HL-60 (cell line): ENCODE results near the gene NOTO.
A peak's percentile ranks its signal among the peaks of the same experiment; 100 is the strongest.

ENCODE experiments used
- DNase-seq, 2 experiments: peaks; one replicate each; pipeline ENCODE4 v3.0.0-alpha.2; 2010 to 2020; ENCODE audit warnings: low read depth in 1 of 2, low spot score in 1 of 2
- H3K27ac ChIP-seq: fragments of 250-450 bp; sonication (Bioruptor Pico); replicated peaks from 2 replicates; pipeline ENCODE4 v1.5.1; 2020; ENCODE audit warnings: mild to moderate bottlenecking, moderate library complexity
- H3K27me3 ChIP-seq: fragments of 250-450 bp; sonication (Bioruptor Pico); 2 replicates; pipeline ENCODE4 v1.5.1; 2021; ENCODE audit warnings: mild to moderate bottlenecking, moderate library complexity; ENCODE audit not compliant: insufficient read depth, poor library complexity, severe bottlenecking
- H3K4me3 ChIP-seq: replicated peaks from 2 replicates; pipeline ENCODE4 v1.5.1; 2011; ENCODE audit warnings: mild to moderate bottlenecking, control low read depth, low read length; ENCODE audit not compliant: insufficient read depth
- GABPA ChIP-seq: IDR thresholded peaks from 2 replicates; pipeline ENCODE4 v1.6.1; 2012; ENCODE audit warnings: low read depth
- POLR2AphosphoS5 ChIP-seq: IDR thresholded peaks from 2 replicates; pipeline ENCODE4 v1.6.1; 2012; ENCODE audit warnings: low read depth
- SPI1 ChIP-seq: IDR thresholded peaks from 2 replicates; pipeline ENCODE4 v1.6.1; 2012; ENCODE audit warnings: low read depth, mild to moderate bottlenecking, borderline replicate concordance
- TF ChIP-seq, protein P1 (sequence below): IDR thresholded peaks from one replicate; pipeline ENCODE4 v1.5.1; 2011; ENCODE audit warnings: low read length, control low read depth, inconsistent platforms; ENCODE audit not compliant: insufficient read depth
- TF ChIP-seq, protein P2 (sequence below): IDR thresholded peaks from 2 replicates; pipeline ENCODE4 v1.6.1; 2012; ENCODE audit warnings: low read depth; ENCODE audit not compliant: insufficient replicate concordance

NOTO gene

DNA sequence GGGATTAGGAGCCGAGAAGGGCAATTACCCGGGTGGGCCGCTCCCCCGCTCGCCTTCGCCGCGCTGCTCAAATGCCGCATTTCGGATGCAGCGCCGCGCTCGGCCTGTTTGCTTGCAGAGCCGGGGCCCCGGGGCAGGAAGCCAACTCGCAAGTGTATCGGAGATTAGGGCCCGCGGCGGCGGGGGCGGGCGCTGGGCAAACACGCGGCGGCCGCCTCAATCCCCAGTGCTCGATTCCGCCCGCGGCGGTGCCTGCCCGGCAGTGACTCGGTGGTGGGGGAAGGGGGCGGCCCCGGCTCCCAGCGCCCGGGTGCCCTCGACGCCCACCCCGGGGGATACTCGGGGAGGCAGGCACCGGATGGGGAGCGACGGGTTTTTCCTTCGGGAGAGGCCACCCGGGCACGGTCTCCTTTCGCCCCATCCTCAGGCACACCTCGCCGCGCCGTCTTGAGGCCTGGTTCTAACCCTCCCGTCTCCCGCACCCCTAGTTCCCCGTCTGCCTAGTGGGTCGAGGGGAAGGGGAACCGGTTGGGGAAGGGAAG is 26.6 kb upstream of the NOTO start:
- peak; percentile 28 to 60 for DNase-seq
- Histone ChIP-seq H3K4me3 (peak overlapping the region; percentile 19), H3K27me3 (peaks cover 37% of the 10 kb centered on the region), H3K27ac (no peak overlapping the region)
- TF ChIP-seq, protein P1, sequence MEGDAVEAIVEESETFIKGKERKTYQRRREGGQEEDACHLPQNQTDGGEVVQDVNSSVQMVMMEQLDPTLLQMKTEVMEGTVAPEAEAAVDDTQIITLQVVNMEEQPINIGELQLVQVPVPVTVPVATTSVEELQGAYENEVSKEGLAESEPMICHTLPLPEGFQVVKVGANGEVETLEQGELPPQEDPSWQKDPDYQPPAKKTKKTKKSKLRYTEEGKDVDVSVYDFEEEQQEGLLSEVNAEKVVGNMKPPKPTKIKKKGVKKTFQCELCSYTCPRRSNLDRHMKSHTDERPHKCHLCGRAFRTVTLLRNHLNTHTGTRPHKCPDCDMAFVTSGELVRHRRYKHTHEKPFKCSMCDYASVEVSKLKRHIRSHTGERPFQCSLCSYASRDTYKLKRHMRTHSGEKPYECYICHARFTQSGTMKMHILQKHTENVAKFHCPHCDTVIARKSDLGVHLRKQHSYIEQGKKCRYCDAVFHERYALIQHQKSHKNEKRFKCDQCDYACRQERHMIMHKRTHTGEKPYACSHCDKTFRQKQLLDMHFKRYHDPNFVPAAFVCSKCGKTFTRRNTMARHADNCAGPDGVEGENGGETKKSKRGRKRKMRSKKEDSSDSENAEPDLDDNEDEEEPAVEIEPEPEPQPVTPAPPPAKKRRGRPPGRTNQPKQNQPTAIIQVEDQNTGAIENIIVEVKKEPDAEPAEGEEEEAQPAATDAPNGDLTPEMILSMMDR: no peak
- peak; percentile 62 for TF ChIP-seq GABPA

DNA sequence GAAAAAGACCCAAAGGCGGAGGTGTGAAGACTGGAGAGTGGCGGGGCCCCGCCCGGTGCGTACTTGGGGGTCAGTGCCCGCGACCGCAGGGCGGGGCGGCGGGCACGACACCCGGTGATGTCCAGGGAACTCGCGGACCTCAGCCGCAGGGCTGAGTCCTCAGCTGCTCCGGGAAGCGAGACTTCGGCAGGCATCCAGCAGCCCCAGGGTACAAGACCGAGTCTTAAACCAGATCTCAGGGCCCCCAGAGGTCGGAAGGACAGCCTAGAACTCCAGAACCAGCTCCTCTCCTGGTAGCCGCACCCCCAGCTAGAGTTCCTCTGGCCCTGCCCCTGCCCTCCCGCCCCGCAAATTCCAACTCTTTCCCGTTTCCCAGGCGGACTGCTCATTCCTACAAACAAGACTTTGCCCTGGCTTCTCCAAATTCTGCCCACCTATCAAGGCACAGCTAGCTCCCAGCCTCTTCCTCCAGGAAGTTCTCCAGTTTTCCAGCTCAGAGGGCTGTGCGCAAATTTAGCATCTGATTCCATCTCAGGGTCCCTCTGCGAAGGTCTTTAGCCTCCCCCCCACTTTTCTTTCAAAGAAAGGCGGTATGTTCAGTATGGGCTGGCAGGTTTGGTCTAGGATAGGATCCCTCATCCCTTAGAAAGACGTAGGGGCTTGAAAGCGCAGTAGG is 26.0 kb upstream of the NOTO start:
- Histone ChIP-seq H3K4me3 (peak overlapping the region; percentile 19), H3K27me3 (peaks cover 37% of the 10 kb centered on the region), H3K27ac (no peak overlapping the region)
- peak; percentile 9 to 32 for DNase-seq
- TF ChIP-seq, protein P1: no peak
- TF ChIP-seq POLR2AphosphoS5: no peak
- TF ChIP-seq, protein P2, sequence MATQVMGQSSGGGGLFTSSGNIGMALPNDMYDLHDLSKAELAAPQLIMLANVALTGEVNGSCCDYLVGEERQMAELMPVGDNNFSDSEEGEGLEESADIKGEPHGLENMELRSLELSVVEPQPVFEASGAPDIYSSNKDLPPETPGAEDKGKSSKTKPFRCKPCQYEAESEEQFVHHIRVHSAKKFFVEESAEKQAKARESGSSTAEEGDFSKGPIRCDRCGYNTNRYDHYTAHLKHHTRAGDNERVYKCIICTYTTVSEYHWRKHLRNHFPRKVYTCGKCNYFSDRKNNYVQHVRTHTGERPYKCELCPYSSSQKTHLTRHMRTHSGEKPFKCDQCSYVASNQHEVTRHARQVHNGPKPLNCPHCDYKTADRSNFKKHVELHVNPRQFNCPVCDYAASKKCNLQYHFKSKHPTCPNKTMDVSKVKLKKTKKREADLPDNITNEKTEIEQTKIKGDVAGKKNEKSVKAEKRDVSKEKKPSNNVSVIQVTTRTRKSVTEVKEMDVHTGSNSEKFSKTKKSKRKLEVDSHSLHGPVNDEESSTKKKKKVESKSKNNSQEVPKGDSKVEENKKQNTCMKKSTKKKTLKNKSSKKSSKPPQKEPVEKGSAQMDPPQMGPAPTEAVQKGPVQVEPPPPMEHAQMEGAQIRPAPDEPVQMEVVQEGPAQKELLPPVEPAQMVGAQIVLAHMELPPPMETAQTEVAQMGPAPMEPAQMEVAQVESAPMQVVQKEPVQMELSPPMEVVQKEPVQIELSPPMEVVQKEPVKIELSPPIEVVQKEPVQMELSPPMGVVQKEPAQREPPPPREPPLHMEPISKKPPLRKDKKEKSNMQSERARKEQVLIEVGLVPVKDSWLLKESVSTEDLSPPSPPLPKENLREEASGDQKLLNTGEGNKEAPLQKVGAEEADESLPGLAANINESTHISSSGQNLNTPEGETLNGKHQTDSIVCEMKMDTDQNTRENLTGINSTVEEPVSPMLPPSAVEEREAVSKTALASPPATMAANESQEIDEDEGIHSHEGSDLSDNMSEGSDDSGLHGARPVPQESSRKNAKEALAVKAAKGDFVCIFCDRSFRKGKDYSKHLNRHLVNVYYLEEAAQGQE: no peak
- no peak for TF ChIP-seq SPI1
- no peak for TF ChIP-seq GABPA

DNA sequence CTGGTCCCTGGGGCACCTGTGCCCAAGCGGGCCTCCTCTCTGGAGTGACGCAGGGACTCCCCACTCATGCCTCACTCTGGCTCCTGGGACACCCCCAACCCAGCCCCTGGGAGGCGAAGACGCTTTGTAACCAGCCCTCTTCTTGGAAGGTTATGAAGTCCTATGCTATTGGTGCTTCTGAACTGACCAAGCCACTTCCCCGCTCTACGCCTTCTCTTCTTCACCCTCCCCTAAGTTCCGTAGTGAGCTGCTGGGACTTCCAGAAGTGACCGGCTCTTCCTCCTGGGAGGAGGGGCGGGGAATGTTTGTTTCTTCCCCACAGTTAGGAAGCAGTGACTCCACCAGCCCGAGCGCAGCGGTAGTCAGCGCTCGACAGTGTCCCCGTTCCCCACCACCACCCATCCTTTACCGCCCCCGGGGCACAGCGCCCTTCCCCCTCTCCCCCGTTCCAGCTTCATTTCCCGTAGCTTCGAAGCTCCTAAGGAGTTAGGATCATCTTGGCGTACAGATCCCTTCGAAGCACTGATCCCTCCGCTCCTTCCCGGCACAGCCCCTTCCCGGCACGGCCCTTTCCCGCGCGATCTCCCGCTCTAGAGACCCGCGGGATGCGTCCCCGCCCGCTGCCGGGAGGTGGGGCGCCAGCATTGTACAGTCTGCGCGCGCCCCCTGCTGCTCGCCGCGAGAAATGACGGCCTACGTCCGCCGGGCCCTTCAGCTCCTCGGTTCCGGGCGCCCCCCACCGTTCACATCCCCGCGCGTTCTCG is 25.3 kb upstream of the NOTO start:
- Histone ChIP-seq H3K27me3 (peaks cover 37% of the 10 kb centered on the region), H3K27ac (no peak overlapping the region), H3K4me3 (peak overlapping the region; percentile 50)
- TF ChIP-seq, protein P1: peak; percentile 72
- no peak for TF ChIP-seq SPI1
- DNase-seq: peak; percentile 59 to 76

DNA sequence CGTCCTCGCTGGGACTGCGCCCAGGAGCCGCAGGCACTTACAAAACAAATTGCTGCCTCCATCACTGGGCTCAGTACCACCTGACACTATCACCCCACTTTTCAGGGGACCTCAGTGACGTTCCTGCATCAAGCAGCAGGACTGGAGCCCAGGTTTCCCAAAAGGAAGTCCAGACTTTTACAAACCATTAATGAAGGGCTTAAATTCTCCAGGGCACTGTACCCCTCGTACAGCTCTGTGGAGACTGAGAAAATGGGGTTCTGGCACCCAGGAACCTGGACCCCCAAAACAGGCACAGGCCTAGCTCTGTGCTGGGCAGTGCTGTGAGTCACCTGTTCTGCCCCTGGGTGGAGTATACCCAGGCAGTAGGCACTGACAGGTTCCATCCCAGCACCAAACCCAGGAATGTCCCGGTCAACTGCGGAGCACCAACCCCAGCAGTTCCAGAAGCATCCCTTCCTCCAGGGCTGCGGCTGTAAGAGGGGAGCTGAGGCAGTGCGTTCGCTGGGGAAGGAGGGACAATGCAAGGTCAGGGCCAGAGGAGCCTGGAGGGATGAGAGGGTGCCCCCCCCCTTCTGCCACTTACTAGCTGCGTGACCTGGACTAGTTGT is 24.6 kb upstream of the NOTO start:
- H3K27ac ChIP-seq: no peak overlapping the region
- no peak overlapping the region for H3K4me3 ChIP-seq
- no peak for DNase-seq
- TF ChIP-seq POLR2AphosphoS5 (no peak), GABPA (no peak), SPI1 (no peak)
- TF ChIP-seq, protein P1: no peak
- TF ChIP-seq, protein P2: no peak
- peaks cover 37% of the 10 kb centered on the region for H3K27me3 ChIP-seq
